ENCODE results near the gene BAHCC1.

The BAHCC1 gene

DNA sequence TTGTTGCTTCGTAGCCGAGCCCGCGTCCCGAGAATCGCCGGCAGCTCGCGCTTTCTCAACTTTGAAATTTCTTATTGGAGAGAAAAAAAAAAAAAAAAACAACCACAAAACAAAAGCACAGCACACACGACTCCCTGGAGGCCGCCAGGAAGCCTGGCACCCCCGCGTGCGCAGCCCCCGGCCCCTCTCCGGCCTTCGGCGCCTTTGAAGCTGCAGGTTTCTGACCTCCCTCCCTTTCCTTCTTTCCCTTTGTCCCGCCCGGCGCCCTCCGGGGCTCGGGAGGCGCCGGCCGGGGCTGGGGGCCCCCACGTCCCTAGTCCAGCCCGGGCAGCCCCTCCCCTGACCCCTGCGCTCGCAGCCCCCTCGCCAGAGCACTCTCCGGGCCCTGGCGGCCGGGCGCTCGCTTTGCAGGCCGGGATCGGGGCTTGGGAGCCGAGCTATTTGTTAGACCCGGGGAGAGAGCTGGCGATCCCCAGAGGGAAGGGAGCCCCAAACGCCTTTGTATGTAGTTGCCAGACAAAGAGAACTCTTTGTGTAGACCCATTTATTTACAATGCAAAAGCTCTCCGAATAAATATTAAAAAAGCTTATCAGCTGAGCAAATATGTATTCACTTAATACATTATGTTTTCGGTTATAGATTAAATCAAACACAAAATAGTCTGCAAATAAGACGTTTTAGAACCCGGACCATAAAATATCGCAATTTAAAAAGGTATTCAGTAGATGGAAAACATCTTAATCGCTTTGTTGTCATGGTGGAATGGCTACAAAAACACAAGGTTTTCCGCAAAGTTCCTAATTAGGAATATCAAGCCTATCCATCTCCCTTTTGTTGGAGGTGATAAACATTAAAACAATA, 2.3 kb downstream of the BAHCC1 start:
- Histone ChIP-seq H2AFZ (ENCODE audit: low read length) (no peak overlapping the region), H3K36me3 (ENCODE audit: insufficient read depth, low read length) (no peaks in the 10 kb centered on the region), H3F3A (ENCODE audit: low read depth) (peaks cover 5% of the 10 kb centered on the region), H3K79me2 (ENCODE audit: insufficient read depth, low read length) (peaks cover 89% of the 10 kb centered on the region), H3K4me1 (ENCODE audit: insufficient read depth, low read length, poor library complexity, severe bottlenecking) (peaks cover 19% of the 10 kb centered on the region), H3K9me3 (ENCODE audit: insufficient read depth, low read depth, low read length) (no peaks in the 10 kb centered on the region), H3K9me2 (replicated peaks; ENCODE audit: low read depth, low read length) (no peaks in the 10 kb centered on the region), H3K4me2 (ENCODE audit: low read depth, low read length, poor library complexity, severe bottlenecking) (peak overlapping the region; percentile 95), H3K9ac (ENCODE audit: low read depth, low read length, poor library complexity, severe bottlenecking) (peak overlapping the region; percentile 98), H4K20me1 (ENCODE audit: insufficient read depth, low read length, poor library complexity, severe bottlenecking) (peaks cover 22% of the 10 kb centered on the region), H3K4me3 (ENCODE audit: low read length, poor library complexity, severe bottlenecking) (peak overlapping the region; percentile 80), H3K27me3 (ENCODE audit: insufficient read depth, low read length, poor library complexity, severe bottlenecking) (peaks cover 8% of the 10 kb centered on the region)
- TF ChIP-seq, protein P1, sequence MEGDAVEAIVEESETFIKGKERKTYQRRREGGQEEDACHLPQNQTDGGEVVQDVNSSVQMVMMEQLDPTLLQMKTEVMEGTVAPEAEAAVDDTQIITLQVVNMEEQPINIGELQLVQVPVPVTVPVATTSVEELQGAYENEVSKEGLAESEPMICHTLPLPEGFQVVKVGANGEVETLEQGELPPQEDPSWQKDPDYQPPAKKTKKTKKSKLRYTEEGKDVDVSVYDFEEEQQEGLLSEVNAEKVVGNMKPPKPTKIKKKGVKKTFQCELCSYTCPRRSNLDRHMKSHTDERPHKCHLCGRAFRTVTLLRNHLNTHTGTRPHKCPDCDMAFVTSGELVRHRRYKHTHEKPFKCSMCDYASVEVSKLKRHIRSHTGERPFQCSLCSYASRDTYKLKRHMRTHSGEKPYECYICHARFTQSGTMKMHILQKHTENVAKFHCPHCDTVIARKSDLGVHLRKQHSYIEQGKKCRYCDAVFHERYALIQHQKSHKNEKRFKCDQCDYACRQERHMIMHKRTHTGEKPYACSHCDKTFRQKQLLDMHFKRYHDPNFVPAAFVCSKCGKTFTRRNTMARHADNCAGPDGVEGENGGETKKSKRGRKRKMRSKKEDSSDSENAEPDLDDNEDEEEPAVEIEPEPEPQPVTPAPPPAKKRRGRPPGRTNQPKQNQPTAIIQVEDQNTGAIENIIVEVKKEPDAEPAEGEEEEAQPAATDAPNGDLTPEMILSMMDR (conservative IDR thresholded peaks at IDR 0.05; ENCODE audit: low read length), result no peak; the same call in 1 of the 2 replicates
- no peak for TF ChIP-seq EZH2phosphoT487 (IDR thresholded peaks at IDR 0.05; ENCODE audit: borderline replicate concordance)

DNA sequence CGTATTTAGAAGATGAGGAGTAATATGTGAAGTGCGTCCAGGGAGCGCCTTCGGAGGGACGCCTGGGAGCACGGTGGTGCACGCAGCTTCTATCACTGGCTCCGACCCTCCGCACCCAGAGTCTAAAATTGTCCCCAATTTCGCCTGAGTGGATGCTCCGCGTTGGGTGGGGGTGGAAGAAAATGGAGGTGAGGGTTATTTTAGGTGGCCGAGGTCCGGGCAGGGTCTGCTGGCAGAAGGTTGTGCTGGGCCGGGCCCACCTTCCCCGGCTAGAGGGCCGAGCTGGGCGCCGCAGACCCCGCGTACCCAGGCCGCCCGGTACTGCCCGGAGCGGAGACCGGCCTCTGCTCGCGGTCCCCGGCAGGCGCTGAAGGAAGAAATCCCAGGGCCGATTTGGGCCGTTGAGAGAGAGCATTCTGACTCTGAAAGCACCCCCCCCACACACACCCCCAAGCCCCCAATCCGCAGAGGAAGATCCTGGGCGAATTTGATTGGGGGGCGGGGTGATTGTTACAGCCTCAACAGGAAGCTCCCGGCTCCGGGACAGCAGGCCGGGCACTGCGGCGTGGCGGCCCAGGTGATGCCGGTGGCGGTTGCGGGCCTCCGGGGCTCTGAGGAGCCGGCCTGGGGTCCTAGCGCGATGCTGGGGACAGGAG, 3.0 kb downstream of the BAHCC1 start:
- peaks cover 24% of the 10 kb centered on the region for H3K4me1 ChIP-seq (ENCODE audit: insufficient read depth, low read length, poor library complexity, severe bottlenecking)
- peak overlapping the region; percentile 95 for H3K4me2 ChIP-seq (ENCODE audit: low read depth, low read length, poor library complexity, severe bottlenecking)
- peaks cover 89% of the 10 kb centered on the region for H3K79me2 ChIP-seq (ENCODE audit: insufficient read depth, low read length)
- H3K36me3 ChIP-seq (ENCODE audit: insufficient read depth, low read length), result no peaks in the 10 kb centered on the region
- peaks cover 23% of the 10 kb centered on the region for H4K20me1 ChIP-seq (ENCODE audit: insufficient read depth, low read length, poor library complexity, severe bottlenecking)
- peaks cover 8% of the 10 kb centered on the region for H3K27me3 ChIP-seq (ENCODE audit: insufficient read depth, low read length, poor library complexity, severe bottlenecking)
- H3K9me3 ChIP-seq (ENCODE audit: insufficient read depth, low read depth, low read length), result no peaks in the 10 kb centered on the region
- H3F3A ChIP-seq (ENCODE audit: low read depth), result peaks cover 5% of the 10 kb centered on the region
- peak overlapping the region; percentile 98 for H3K9ac ChIP-seq (ENCODE audit: low read depth, low read length, poor library complexity, severe bottlenecking)
- H2AFZ ChIP-seq (ENCODE audit: low read length), result no peak overlapping the region
- H3K9me2 ChIP-seq (replicated peaks; ENCODE audit: low read depth, low read length), result no peaks in the 10 kb centered on the region
- TF ChIP-seq EZH2phosphoT487 (IDR thresholded peaks at IDR 0.05; ENCODE audit: borderline replicate concordance), result no peak
- peak overlapping the region; percentile 80 for H3K4me3 ChIP-seq (ENCODE audit: low read length, poor library complexity, severe bottlenecking)

DNA sequence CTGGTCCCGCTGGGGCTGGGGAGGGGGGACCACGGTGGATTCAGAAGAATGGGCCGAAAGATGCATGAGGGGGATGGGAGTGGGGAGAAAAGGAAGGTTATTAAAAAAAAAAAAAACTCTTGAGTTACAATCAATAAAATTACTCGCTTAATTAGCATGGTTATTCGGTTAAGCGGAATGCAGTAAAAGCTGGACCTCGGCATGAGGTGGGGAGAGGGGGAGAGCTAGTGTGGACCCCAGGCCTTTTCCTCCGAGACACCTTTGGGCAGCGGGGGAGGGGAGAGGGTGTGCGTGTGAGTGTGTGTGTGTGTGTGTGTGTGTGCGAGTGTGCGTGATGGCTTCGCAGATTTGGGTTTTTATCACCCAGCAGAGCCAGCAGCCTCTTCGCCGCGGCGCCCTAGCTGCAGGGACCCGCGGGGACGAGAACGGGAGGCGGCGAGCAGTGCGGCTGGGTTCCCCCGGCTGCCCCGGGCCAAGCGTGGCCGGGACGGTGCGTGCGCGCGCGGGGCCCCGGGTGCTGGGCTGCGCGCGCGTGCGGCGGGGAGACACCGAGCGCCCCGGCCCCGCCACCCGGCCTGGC, 3.7 kb downstream of the BAHCC1 start:
- Histone ChIP-seq H3K4me2 (ENCODE audit: low read depth, low read length, poor library complexity, severe bottlenecking) (peak overlapping the region; percentile 95), H3F3A (ENCODE audit: low read depth) (peaks cover 5% of the 10 kb centered on the region), H3K79me2 (ENCODE audit: insufficient read depth, low read length) (peaks cover 93% of the 10 kb centered on the region), H3K9ac (ENCODE audit: low read depth, low read length, poor library complexity, severe bottlenecking) (peak overlapping the region; percentile 98), H3K36me3 (ENCODE audit: insufficient read depth, low read length) (no peaks in the 10 kb centered on the region), H4K20me1 (ENCODE audit: insufficient read depth, low read length, poor library complexity, severe bottlenecking) (peaks cover 29% of the 10 kb centered on the region), H3K9me3 (ENCODE audit: insufficient read depth, low read depth, low read length) (no peaks in the 10 kb centered on the region), H3K4me1 (ENCODE audit: insufficient read depth, low read length, poor library complexity, severe bottlenecking) (peaks cover 31% of the 10 kb centered on the region), H3K27me3 (ENCODE audit: insufficient read depth, low read length, poor library complexity, severe bottlenecking) (peaks cover 8% of the 10 kb centered on the region), H2AFZ (ENCODE audit: low read length) (no peak overlapping the region), H3K4me3 (ENCODE audit: low read length, poor library complexity, severe bottlenecking) (peak overlapping the region; percentile 80), H3K9me2 (replicated peaks; ENCODE audit: low read depth, low read length) (no peaks in the 10 kb centered on the region)
- TF ChIP-seq, protein P1 (conservative IDR thresholded peaks at IDR 0.05; ENCODE audit: low read length), result no peak
- no peak for TF ChIP-seq EZH2phosphoT487 (IDR thresholded peaks at IDR 0.05; ENCODE audit: borderline replicate concordance)
